ENCODE data around the gene CNOT3.
"Not testable (repeated sequence)": the region's sequence is repeated elsewhere in the genome, so short reads cannot be mapped to it uniquely, and the experiment has no call there.

The CNOT3 gene

DNA sequence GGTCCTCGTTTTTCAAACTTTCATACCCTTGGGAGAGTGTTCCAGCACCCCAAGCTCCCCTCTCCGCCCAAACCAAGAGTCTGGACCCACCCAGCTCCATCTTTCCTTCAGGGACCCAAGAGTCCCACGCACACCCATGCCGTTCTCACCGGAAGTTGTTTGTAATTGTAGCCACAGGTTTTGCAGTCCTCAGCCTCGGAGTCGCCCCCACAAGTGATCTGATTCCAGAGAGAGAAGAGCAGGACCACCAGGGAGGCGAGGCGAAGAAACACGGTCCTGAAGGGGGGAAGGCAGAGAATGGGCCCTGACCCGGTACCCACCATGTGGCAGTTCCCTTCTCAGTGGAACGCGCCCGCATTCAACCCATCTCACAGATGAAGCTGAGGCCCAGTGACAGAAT is 25.3 kb downstream of the CNOT3 start:
- H3K4me3 ChIP-seq (ENCODE audit: low read length), result no peak overlapping the region
- DNase-seq (ENCODE audit: low read depth, low spot score), result no peak

DNA sequence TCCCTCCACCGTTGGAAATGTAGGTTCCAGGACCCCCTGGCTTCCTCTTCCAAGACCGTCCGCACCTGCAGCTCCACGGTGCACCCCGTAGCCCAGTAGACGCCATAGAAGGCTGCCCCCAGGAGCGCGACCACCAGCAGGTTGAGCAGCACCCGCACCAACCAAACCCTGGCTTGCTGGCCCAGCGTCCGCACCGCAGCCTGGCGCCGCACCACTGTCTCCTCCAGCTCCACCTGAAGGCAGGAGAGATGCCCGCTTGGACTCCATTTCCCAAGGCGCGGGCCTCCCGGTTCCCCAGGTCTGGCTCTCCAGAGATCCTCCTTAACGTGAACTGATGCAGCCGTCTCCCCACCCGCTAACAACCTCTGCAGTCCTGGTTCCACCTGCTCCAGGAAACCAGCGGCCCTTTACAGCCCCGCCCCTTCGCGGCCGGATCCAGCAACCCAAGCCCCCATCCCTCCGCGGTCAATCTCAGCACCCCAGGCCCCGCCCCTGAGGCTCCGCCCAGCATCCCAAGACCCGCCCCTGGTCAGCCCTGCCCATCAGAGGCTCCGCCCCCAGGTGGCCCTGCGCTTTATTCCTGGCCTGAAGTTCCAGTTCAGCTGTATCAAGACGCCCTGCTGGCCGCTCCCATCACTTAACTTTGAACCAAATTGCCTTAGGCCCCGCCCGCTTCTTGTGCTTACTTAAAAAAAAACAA is 27.0 kb downstream of the CNOT3 start:
- H3K4me3 ChIP-seq (ENCODE audit: low read length), result no peak overlapping the region
- DNase-seq (ENCODE audit: low read depth, low spot score), result no peak

DNA sequence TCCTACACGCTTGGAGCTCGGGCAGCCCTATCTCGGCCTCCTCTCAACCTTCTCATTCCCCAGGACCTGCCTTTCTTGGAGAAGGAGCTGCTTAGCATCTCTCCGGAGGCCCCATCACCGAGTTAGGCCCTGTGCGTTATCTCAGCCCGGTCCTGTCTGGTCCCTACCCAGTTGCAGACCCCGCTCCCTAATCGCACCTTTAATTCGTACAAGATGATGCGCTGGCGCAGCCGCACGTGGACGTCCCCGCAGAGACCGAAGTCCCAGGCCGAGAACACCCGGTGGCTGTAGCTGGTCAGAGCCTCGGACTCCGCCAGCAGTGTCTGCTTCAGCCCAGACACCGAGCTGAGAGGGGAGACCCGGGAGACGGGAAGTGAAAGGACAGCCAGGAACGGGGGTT is 27.7 kb downstream of the CNOT3 start:
- no peak for DNase-seq (ENCODE audit: low read depth, low spot score)
- no peak overlapping the region for H3K4me3 ChIP-seq (ENCODE audit: low read length)

DNA sequence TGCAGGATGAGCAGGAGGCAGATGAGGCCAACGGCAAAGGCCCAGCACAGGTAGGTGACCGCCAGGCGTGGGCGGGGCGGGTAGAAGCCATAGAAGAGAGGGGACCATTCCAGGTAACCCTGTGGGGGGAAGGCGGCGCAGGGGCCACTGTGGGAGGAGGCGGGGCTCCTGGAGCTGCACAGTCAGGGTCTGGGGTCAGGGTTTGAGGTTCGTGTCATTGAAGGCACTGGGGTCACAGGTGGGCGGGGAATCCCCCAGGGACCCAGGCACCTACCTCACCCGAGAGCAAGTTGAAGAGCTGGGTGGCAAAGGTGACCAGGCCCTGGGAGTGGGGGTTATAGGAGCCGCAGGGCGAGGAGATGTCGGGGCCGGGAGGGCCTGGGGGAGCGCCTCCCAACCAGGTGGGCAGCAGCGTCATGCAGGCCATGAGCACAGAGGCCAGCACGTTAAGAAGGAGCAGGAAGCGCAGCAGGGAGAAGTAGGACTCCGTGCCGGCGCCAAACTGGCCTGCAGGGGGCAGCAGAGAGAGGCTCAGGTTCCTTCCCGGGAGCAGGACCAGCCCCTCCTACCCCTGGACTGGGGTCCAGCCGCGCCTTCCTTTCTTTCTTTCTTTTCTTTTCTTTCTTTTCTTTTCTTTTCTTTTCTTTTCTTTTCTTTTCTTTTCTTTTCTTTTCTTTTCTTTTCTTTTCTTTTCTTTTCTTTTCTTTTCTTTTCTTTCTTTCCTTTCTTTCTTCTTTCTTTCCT is 30.8 kb downstream of the CNOT3 start:
- H3K4me3 ChIP-seq (ENCODE audit: low read length), result no peak overlapping the region
- peak; percentile 71 for DNase-seq (ENCODE audit: low read depth, low spot score)

DNA sequence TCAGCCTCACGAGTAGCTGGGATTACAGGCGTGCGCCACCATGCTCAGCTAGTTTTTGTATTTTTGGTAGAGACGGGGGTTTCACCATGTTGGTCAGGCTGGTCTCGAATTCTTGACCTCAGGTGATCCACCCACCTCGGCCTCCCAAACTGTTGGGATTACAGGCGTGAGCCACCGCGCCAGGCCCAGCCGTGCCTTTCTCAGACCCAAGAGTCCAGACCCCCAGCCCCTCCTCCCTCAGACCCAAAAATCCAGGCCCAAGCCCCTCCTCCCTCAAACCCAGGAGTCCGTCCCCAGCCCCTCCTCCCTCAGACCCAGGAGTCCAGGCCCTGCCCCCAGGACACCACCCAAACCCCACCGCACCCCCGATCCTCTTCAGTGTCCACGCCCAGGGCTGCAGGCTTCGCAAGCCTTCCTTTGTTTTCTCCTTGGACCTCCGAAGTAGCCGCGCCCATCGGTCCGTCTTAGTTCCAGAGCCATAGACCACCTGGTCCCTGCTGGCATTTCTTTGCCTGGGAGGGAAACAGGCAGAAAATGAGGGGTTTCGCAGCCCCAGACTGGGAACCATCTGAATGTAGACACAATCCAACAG is 31.7 kb downstream of the CNOT3 start:
- DNase-seq (ENCODE audit: low read depth, low spot score), result no peak
- no peak overlapping the region for H3K4me3 ChIP-seq (ENCODE audit: low read length)

DNA sequence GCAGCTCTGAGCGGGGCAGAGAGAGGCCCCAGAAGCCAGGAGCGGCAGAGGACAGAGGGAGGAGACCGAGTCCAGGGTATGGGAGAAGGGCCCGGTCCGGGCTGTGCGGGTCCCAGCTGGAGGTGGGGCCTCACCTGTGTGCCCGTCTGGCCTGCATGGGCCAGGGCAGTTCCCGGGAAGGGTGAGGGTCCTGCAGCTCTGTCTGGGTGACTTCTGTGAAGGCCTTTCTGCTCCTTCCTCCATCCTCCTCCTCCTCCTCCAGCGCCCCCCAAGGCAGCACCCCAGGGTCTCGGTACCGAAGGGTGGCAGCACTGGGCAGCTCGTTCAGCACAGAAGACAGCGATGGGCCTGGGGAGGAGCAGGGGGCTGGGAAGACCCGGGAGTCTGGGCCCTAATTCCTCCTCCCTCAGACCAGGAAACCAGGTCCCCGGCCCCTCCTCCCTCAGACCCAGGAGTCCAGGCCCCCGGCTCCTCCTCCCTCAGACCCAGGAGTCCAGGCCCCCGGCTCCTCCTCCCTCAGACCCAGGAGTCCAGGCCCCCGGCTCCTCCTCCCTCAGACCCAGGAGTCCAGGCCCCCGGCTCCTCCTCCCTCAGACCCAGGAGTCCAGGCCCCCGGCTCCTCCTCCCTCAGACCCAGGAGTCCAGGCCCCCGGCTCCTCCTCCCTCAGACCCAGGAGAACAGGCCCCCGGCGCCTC is 34.3 kb downstream of the CNOT3 start:
- H3K4me3 ChIP-seq (ENCODE audit: low read length); DNase-seq (ENCODE audit: low read depth, low spot score): not testable (repeated sequence)

DNA sequence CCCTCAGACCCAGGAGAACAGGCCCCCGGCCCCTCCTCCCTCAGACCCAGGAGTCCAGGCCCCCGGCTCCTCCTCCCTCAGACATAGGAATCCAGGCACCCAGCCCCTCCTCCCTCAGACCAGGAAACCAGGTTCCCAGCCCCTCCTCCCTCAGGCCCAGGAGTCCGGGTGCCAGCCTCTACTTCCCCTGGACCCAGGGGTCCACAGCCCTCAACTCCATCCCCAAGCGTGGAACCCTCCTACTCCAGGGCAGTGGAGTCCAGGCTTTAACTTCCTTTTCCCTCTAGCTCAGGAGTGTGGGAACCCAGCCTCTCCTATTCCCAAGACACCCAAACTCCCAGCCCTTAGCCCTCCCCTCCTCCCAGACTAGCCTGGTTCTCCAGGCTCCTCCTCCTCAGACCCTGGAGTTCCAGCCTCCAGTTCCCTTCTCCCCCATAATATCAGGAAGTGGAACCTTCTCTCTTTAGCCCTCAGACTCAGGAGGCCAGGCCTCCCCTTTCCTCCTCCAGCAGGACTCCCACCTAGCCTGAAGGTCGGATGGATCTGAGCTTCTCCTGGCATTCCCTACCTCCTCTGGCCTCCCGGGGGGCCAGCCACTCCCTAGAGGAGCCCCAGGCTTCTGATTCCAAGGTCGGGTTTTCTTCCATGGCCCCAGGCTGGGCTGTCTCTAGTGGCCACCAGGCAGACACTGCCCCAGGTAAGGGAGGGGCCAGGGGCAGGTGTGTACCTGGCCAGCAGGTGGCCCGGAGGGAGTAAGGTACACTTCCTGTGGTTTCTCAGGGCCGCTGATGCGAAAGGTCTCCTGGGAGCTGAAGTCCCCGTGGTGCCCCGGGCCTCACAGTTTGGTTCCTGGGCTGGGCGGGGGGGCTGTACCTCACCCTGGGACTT is 35.2 kb downstream of the CNOT3 start, which contains the start of gene TMC4:
Gene TMC4, minus strand, starts transcription at position 690 of the 888 bp plus-strand sequence. Its CDS starts 43 bp downstream, at position 647.
- no peak within 1 kb of the TSS for H3K4me3 ChIP-seq (ENCODE audit: low read length)
- DNase-seq (ENCODE audit: low read depth, low spot score), result no peak

DNA sequence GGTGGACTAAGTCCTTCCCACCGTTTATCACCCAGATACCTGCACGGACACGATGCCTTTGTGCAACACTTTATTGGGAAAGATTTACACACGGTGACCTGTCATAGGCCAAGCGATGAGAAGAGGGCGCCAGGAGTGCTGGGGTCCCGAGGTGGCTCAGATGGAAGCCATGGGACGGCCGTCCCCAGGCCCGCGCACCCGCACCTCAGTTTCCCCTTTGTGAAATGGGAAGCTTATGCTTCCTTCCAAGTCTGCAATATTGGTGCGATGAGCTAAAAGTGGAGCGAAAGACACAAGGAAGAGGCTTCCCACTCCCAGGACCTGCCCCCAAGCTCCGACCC is 35.8 kb downstream of the CNOT3 start:
- no peak overlapping the region for H3K4me3 ChIP-seq (ENCODE audit: low read length)

DNA sequence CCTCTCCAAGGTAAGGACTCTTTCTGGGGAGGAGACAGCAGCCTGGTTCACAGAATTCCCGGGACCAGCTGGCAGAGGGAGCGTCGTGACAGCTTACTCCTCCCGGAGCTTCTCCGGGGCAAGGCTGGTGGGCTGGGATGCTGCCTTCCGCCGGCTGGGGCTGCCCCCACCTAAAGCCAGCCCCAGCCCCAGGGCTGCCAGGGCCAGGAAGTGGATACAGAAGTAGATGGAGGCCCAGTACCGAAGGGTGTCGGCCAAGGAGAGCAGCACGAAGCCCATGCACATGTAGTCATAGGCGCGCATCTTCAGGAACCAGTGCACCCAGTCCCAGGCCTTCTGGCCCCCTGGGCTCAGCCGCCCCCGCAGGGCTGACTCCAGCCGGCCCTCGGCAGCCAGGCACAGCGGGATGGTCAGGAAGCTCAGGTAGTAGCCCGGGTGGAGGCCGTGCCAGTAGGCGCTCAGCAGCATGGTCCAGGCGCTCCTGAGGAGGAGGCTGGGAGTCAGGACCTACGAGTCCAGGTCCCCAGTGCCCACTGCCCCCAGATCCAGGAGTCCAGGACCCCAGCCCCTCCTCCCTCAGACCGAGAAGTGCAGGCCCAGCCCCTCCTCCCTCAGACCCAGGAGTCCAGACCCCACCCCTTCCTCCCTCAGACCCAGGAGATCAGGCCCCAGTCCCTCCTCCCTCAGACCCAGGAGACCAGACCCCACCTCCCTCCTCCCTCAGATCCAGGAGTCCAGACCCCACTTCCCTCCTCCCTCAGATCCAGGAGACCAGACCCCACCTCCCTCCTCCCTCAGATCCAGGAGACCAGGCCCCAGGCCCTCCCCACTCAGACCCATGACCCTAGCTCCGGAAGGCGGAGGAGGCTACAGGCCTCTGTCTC is 36.6 kb downstream of the CNOT3 start:
- no peak for DNase-seq (ENCODE audit: low read depth, low spot score)
- no peak overlapping the region for H3K4me3 ChIP-seq (ENCODE audit: low read length)

More for the DNA sequence above, 35.8 kb downstream of the CNOT3 start:
- no peak for DNase-seq (ENCODE audit: low read depth, low spot score)

DNA sequence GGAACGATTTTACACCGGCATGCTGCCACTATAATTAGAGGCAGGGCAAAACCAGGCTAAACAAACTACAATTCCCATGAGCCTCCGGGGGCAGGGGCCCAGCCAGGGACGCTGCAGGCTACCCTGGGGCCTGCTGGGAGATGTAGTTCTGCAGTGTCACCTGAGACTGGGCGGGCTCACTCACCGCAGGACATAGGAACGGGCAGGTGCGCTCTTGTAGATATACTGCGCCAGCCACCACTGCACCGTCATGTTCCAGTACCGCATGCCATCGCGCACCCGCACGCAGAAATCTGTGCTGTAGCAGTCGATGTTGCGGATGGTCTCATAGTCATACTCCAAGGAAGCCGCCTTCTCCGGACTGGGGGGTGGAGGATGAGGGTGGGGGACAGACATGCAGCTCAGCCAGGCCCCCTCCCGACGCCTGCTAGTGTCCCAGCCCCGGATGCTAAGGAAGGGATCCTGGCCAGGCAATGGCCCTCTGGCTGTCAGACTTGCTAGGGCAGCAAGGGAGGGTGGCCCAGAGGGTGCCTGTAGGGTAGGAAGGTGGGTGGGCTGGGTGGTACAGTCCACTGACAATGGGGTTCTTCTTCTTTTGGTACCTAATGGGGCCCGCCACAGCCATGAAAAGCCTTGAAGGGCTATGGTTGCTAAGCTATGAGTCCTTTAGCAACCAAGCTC is 41.2 kb downstream of the CNOT3 start:
- H3K4me3 ChIP-seq (ENCODE audit: low read length), result no peak overlapping the region
- no peak for DNase-seq (ENCODE audit: low read depth, low spot score)

DNA sequence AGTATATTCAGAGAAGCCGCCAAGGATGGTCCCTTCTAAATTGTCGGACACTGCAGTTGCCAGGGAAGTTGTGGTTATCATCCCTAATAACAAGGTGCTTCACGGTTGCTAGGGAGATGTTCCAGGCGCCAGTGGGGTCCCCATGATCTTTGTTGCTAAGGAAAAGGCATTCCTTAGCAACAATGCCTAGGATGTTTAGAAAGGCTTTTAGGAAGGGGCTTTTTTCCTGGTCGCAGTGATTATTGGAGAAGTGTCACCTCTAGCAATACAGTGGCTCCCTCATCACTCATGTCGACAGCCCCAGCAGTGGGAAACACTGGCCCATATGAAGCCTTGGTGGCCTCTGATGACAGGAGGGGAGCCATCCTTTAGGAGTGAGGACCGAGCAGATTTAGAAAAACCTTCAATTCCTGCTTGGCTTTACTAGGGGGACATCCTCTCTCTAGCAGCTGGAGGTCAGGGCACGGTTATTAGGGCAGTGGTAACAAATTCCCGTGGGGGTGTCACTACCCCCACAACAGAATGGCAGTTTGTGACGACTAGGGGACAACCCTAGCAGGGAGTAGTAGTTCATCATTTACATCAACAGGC is 41.8 kb downstream of the CNOT3 start:
- DNase-seq (ENCODE audit: low read depth, low spot score), result no peak
- H3K4me3 ChIP-seq (ENCODE audit: low read length), result no peak overlapping the region

DNA sequence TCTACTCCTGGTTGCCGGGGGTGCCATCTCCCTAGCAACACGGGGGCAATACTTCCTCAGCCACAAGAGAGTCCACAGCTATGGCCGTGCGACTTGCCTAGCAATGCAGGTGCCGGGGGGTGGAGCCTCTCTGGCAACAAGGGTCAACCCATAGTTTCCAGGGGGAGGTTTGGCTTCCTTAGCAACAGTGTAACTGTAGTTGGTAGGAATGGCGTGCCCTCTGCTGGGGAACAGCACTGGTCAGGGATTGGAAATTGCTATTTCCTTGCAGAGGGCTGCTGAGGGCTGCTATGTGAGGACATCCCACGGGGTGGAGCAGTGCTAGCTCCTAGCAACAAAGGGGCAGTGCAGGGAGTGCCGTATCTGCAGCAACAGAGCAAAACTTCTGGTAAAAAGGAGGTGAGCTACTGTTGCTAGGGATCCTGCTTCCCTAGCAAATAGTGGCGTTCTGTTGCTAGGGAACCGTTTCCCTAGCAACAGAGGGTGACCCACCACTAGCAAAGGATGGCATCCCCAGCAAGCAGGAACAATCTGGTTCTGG is 42.4 kb downstream of the CNOT3 start:
- no peak overlapping the region for H3K4me3 ChIP-seq (ENCODE audit: low read length)
- no peak for DNase-seq (ENCODE audit: low read depth, low spot score)

DNA sequence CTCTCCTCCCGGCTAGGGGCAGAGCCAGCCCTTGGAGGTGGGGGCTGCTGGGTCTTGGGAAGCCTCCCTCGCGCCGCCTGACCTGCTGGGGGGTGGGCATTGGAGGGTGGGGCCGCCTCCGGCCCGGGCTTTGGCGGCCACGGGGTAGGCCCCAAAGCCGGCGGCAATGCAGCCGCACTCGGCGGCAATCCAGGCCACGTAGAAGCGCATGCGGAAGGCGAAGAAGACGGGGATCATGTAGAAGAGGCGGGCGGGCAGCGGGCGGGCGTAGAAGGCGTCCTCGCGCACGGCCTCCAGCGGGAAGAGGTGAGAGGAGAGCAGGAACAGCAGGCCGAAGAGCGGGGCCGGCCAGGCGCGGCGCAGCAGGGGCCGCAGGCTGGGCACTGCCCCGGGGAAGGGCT is 43.1 kb downstream of the CNOT3 start:
- H3K4me3 ChIP-seq (ENCODE audit: low read length), result no peak overlapping the region
- no peak for DNase-seq (ENCODE audit: low read depth, low spot score)

DNA sequence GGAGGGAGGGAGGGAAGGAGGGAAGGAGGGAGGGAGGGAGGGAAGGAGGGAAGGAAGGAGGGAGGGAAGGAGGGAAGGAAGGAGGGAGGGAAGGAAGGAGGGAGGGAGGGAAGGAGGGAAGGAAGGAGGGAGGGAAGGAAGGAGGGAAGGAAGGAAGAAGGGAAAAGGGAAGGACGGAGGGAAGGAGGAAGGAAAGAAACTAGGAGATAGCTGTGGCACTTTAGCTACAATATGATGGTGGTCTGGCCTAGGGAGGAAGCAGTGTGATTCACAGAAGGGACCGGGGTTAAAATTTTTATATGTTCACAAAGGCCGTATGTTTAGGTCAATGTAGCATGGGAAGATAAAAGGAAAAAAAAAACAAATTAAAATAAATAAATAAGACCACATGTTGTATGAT is 44.3 kb downstream of the CNOT3 start:
- H3K4me3 ChIP-seq (ENCODE audit: low read length); DNase-seq (ENCODE audit: low read depth, low spot score): not testable (repeated sequence)

DNA sequence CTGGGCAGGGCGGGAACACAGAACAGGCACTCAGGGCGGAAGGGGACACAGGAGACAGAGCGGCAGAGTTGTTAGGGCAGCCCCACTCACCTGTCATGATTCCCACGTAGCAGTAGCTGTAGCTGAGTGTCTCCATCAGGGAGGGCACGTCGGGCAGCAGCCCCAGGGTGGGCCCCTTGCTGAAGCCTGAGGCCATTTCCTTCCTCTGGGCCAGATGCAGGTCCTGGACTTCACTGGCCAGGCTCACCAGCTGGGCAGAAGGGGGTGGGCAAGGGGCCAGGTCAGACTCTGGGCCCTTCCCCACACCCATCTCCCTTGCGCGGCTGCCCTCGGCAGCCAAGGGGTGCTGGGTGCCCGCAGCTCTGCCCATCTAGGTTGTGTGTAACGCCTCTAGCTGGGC is 45.9 kb downstream of the CNOT3 start:
- no peak for DNase-seq (ENCODE audit: low read depth, low spot score)

DNA sequence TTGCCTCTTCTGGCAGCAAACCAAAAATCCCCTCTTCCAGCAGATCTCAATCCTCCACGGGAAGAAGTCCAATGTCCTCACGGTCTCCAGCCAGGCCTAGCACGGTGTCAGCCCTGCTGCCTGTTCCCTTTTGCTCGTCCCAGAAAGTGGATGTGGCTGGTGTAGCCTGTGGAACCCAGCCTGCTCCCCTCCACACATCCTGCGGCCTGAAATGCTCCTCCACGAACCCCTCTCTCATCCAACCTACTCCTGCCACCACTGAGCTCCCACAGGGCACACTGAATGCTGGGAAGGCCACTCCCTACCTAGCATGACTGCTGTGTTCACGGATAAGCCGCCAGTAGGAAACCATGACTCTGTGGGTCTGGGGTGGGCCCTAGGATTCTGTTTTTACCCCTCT is 48.8 kb downstream of the CNOT3 start:
- no peak overlapping the region for H3K4me3 ChIP-seq (ENCODE audit: low read length)
- DNase-seq (ENCODE audit: low read depth, low spot score), result no peak

More for the DNA sequence above, 45.9 kb downstream of the CNOT3 start:
- H3K4me3 ChIP-seq (ENCODE audit: low read length), result no peak overlapping the region

DNA sequence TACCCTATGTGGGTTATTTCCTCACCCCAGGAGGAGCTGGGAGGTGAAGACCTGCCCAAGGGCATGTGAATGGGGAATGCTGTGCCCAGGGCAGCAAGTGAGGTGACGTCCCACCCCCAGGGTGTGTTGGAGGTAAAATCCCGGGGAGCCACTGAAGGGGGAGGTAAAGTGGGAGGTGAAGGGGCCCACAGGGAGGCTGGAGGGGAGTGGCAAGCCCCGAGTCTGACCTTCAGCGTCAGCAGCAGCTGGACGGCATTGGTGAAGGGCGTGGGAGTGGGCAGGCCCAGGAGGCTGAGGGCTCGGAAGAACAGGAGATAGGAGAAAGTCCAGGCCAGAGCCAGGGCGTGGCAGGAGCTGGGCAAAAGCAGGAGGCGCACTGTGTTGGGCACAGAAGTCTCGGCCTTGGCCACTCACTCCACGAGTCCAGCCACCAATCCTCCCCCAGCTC is 49.4 kb downstream of the CNOT3 start:
- H3K4me3 ChIP-seq (ENCODE audit: low read length), result no peak overlapping the region
- no peak for DNase-seq (ENCODE audit: low read depth, low spot score)
